ENCODE results near the gene IRF4. TPM values are rescaled to one million over a fixed set of nuclear protein-coding genes. Genes with fewer than 3 reads are reported as not detected.

The IRF4 gene
- total RNA-seq, 2 experiments from 2014 or later = 409 to 439 TPM

GRCh38 chr6:358847-359246 is 32.7 kb upstream of the IRF4 start:
- TF ChIP-seq CTCF (IDR thresholded peaks at IDR 0.05) = no peak
- peaks cover 6% of the 10 kb centered on the region for H3K9me3 Mint-ChIP-seq
- intact Hi-C loops (cut with micrococcal nuclease) = no loop called here
- POLR2A ChIA-PET = interaction anchor here (1.2 kb wide), 1 partner anchor 31 kb away, joined by 4 read pairs; no protein-coding TSS in a partner anchor
- ATAC-seq (no peak), DNase-seq (no peak)
- no peak overlapping the region for H3K4me3 Mint-ChIP-seq
- no peak overlapping the region for H3K27ac Mint-ChIP-seq
- peaks cover 13% of the 10 kb centered on the region for H3K4me1 Mint-ChIP-seq (ENCODE audit: low read depth)
- H3K27me3 Mint-ChIP-seq = no peaks in the 10 kb centered on the region
- H3K36me3 Mint-ChIP-seq (ENCODE audit: low read depth) = no peaks in the 10 kb centered on the region
- CTCF ChIA-PET = no interaction called here

GRCh38 chr6:359261-360035 is 32.1 kb upstream of the IRF4 start:
- DNase-seq = no peak
- TF ChIP-seq CTCF (IDR thresholded peaks at IDR 0.05) = no peak
- ATAC-seq = no peak
- Mint-ChIP-seq H3K36me3 (ENCODE audit: low read depth) (no peaks in the 10 kb centered on the region), H3K27me3 (no peaks in the 10 kb centered on the region), H3K4me1 (ENCODE audit: low read depth) (peaks cover 13% of the 10 kb centered on the region), H3K27ac (no peak overlapping the region), H3K4me3 (no peak overlapping the region), H3K9me3 (peaks cover 12% of the 10 kb centered on the region)
- CTCF ChIA-PET = interaction anchor here (2.3 kb wide), 1 partner anchor 10 kb away, joined by 8 read pairs; no protein-coding TSS in a partner anchor
- intact Hi-C loops (cut with micrococcal nuclease) = no loop called here
- POLR2A ChIA-PET = interaction anchor here (0.8 to 1.4 kb wide), 3 partner anchors 10 to 31 kb away, joined by 3 to 5 read pairs (median 3); no protein-coding TSS in a partner anchor

- POLR2A ChIA-PET = interaction anchor here (0.8 to 1.4 kb wide), 3 partner anchors 9 to 30 kb away, joined by 3 to 5 read pairs (median 3); no protein-coding TSS in a partner anchor
- intact Hi-C loops (cut with micrococcal nuclease) = no loop called here
- Mint-ChIP-seq H3K4me3 (no peak overlapping the region), H3K27me3 (no peaks in the 10 kb centered on the region), H3K27ac (no peak overlapping the region), H3K9me3 (peaks cover 13% of the 10 kb centered on the region), H3K36me3 (ENCODE audit: low read depth) (no peaks in the 10 kb centered on the region), H3K4me1 (ENCODE audit: low read depth) (peaks cover 13% of the 10 kb centered on the region)
- CTCF ChIA-PET = interaction anchor here (2.3 kb wide), 1 partner anchor 10 kb away, joined by 8 read pairs; no protein-coding TSS in a partner anchor
- no peak for DNase-seq
- TF ChIP-seq CTCF (IDR thresholded peaks at IDR 0.05) = no peak
- ATAC-seq = no peak
Measured at GRCh38 chr6:360349-360748, 31.2 kb upstream of the IRF4 start.

GRCh38 chr6:360764-361373 is 30.7 kb upstream of the IRF4 start:
- ChIA-PET POLR2A (interaction anchor here (1.1 to 1.4 kb wide), 4 partner anchors 9 to 135 kb away, joined by 3 to 5 read pairs (median 3); no protein-coding TSS in a partner anchor), CTCF (interaction anchor here (2.3 kb wide), 1 partner anchor 11 kb away, joined by 8 read pairs; no protein-coding TSS in a partner anchor)
- Mint-ChIP-seq H3K27me3 (peaks cover 3% of the 10 kb centered on the region), H3K4me3 (no peak overlapping the region), H3K36me3 (ENCODE audit: low read depth) (no peaks in the 10 kb centered on the region), H3K9me3 (peaks cover 13% of the 10 kb centered on the region), H3K27ac (no peak overlapping the region), H3K4me1 (ENCODE audit: low read depth) (peaks cover 12% of the 10 kb centered on the region)
- no peak for DNase-seq
- ATAC-seq = no peak
- TF ChIP-seq CTCF (IDR thresholded peaks at IDR 0.05) = no peak
- intact Hi-C loops (cut with micrococcal nuclease) = no loop called here
